NB4 (cell line): ENCODE data around the gene RNF40.
A peak's percentile ranks its signal among the peaks of the same experiment; 100 is the strongest.

ENCODE experiments used
- DNase-seq: peaks from one replicate; pipeline ENCODE4 v3.0.0; 2010; ENCODE audit warnings: low read depth
- H3K4me3 ChIP-seq: one replicate; pipeline ENCODE4 v1.5.1; 2011; ENCODE audit warnings: mild to moderate bottlenecking, low read depth, low read length, moderate library complexity
- CTCF ChIP-seq: IDR thresholded peaks from one replicate; pipeline ENCODE4 v1.5.1; 2012; ENCODE audit warnings: low read depth, low read length
- MAX ChIP-seq: IDR thresholded peaks from 2 replicates; pipeline ENCODE4 v1.6.1; 2011; ENCODE audit warnings: low read depth, low read length
- MYC ChIP-seq: IDR thresholded peaks from 2 replicates; pipeline ENCODE4 v1.6.1; 2011; ENCODE audit warnings: low read depth, low read length
- POLR2A ChIP-seq: IDR thresholded peaks from 2 replicates; pipeline ENCODE4 v1.6.1; 2011; ENCODE audit warnings: mild to moderate bottlenecking; ENCODE audit not compliant: insufficient read length; ENCODE audit errors: extremely low read depth

The RNF40 gene

GRCh38 chr16:30748634-30749445, 13.3 kb upstream of the RNF40 start:
- peak; percentile 53 for DNase-seq
- TF ChIP-seq MYC (no peak), POLR2A (no peak), MAX (no peak), CTCF (no peak)
- H3K4me3 ChIP-seq = peak overlapping the region; percentile 74

DNA sequence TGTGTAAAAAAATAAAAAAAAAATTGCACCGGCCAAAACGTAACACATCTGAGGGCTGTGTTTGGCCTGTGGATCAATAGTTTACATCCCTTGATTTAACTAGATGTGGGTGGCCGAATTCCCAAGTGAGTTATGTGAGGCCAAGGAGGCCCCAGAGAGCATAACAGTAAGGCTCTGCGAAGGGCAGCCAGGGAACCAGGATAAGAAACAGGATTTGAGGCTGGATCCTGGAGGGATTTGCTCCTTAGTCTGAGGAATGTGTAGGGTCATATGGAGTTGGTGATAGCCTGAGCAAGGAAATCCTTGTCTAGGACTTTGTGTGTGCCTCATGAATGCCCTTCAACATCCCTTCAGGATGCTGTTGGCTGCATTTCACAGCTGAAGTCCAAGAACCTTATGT, 11.9 kb upstream of the RNF40 start:
- no peak for DNase-seq
- H3K4me3 ChIP-seq = peak overlapping the region; percentile 50
- TF ChIP-seq MAX (no peak), MYC (no peak)

DNA sequence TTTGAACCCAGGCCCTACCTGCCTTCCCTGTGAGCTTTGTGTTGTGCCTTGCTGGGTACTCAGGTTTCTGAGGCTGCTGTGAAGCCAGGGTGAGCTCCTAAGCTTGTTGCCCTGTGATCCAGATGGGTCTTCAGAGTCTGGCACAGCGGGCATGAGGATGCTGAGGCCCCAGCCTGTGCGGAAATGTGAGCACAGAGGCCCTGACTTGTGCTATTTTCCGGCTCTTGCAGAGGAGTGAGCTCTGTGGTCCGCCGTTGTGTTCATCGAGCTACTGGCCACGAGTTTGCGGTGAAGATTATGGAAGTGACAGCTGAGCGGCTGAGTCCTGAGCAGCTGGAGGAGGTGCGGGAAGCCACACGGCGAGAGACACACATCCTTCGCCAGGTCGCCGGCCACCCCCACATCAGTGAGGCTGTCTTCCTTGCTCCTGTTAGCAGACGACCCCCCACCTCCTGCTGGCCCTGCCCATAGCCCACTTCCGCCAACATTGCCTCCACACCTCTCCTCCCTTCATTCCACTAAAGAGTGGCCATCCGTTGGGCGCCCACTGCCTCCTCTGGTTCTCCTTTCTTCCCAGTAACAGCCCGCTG, 11.2 kb upstream of the RNF40 start:
- DNase-seq = no peak
- no peak overlapping the region for H3K4me3 ChIP-seq
- TF ChIP-seq POLR2A (no peak), MAX (no peak)

DNA sequence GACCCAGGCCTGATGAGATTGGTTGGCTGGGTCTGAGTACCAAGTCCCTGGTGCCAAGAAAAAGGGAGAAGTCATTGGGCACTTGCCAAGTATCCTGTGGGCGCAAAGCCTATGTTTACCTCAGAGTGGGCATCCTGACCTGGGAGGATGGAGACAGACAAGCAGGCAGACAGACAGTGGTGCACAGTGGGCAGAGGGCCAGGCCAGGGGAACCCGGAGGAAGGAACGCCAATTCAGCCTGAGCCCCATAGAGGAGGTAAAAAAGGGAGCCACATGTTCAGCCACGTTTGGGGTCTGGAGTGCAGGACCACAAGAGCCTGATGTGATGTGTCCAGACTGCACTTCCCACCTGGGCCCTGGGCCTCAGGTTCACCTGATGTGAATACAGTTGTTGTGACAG, 8.5 kb upstream of the RNF40 start:
- H3K4me3 ChIP-seq = no peak overlapping the region
- DNase-seq = no peak
- TF ChIP-seq MAX (no peak), MYC (no peak), POLR2A (no peak), CTCF (no peak)

DNA sequence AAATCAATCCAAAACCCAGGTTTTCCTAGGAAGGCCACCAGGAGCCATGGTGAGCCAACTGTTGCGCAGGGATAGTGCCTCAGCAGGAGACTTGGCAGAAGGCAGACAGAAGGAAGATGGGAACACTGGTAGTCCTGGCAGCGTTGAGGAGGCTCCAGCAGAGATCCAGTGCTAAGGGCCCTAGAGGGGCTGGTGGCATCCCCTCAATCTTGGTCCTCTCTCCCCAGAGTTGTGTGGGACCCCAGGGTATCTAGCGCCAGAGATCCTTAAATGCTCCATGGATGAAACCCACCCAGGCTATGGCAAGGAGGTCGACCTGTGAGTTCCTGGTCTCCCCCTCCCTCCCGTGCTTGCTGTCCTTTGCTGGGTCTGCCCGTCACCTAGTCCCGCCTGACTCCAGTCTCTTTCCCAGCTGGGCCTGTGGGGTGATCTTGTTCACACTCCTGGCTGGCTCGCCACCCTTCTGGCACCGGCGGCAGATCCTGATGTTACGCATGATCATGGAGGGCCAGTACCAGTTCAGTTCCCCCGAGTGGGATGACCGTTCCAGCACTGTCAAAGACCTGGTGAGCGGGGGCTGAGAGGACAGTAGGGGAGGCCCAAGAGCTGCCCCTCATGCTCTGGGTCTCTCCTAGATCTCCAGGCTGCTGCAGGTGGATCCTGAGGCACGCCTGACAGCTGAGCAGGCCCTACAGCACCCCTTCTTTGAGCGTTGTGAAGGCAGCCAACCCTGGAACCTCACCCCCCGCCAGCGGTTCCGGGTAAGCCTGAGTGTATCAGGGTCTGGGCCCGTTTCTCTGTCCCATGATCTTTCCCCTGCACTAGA, 6.0 kb upstream of the RNF40 start:
- TF ChIP-seq POLR2A = no peak
- DNase-seq = no peak
- H3K4me3 ChIP-seq = no peak overlapping the region

DNA sequence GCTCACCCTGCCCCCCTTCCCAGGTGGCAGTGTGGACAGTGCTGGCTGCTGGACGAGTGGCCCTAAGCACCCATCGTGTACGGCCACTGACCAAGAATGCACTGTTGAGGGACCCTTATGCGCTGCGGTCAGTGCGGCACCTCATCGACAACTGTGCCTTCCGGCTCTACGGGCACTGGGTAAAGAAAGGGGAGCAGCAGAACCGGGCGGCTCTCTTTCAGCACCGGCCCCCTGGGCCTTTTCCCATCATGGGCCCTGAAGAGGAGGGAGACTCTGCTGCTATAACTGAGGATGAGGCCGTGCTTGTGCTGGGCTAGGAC, 5.4 kb upstream of the RNF40 start:
- no peak for TF ChIP-seq POLR2A
- no peak for TF ChIP-seq CTCF
- no peak for TF ChIP-seq MAX
- TF ChIP-seq MYC = no peak
- no peak overlapping the region for H3K4me3 ChIP-seq
- no peak for DNase-seq

- no peak for TF ChIP-seq POLR2A
- no peak for TF ChIP-seq MYC
- TF ChIP-seq CTCF = no peak
- TF ChIP-seq MAX = no peak
- DNase-seq = no peak
- H3K4me3 ChIP-seq = no peak overlapping the region
Observed at GRCh38 chr16:30757316-30757715, 4.8 kb upstream of the RNF40 start.
